Amniotic stem cell (primary cell): ENCODE results near the gene PFKFB2.

Source experiments
- DNase-seq: peaks from one replicate; lab custom pipeline; 2025; lab: John Stamatoyannopoulos, UW

The PFKFB2 gene

GRCh38 chr1:207067185-207067584 is 14.1 kb downstream of the PFKFB2 start:
- no peak for DNase-seq

- no peak for DNase-seq
These were observed 14.6 kb downstream of the PFKFB2 start for GRCh38 chr1:207067665-207068064.

- no peak for DNase-seq
These were observed 16.0 kb downstream of the PFKFB2 start for GRCh38 chr1:207069061-207069460.

- no peak for DNase-seq
These were observed 16.9 kb downstream of the PFKFB2 start for GRCh38 chr1:207069858-207070506.

- DNase-seq, result no peak
These were observed 17.7 kb downstream of the PFKFB2 start for GRCh38 chr1:207070811-207071210.

- DNase-seq, result no peak
These were observed 18.4 kb downstream of the PFKFB2 start for GRCh38 chr1:207071426-207071825.

GRCh38 chr1:207072233-207072632 is 19.2 kb downstream of the PFKFB2 start:
- DNase-seq, result no peak

- DNase-seq, result no peak
These were observed 21.1 kb downstream of the PFKFB2 start for GRCh38 chr1:207073906-207074820.

GRCh38 chr1:207076181-207076955 is 23.3 kb downstream of the PFKFB2 start:
- DNase-seq, result no peak

- DNase-seq, result no peak
These were observed 23.9 kb downstream of the PFKFB2 start for GRCh38 chr1:207077012-207077411.

- DNase-seq, result peak; percentile 0
These were observed 24.6 kb downstream of the PFKFB2 start for GRCh38 chr1:207077470-207078377.

- DNase-seq, result no peak
These were observed 25.6 kb downstream of the PFKFB2 start for GRCh38 chr1:207078578-207079132.

- no peak for DNase-seq
These were observed 26.7 kb downstream of the PFKFB2 start for GRCh38 chr1:207079706-207080241.

GRCh38 chr1:207081088-207081487 is 28.0 kb downstream of the PFKFB2 start:
- no peak for DNase-seq

GRCh38 chr1:207081806-207082205 is 28.7 kb downstream of the PFKFB2 start:
- no peak for DNase-seq

- DNase-seq, result no peak
These were observed 31.2 kb downstream of the PFKFB2 start for GRCh38 chr1:207084232-207084631.

- DNase-seq, result peak; percentile 39
These were observed 31.7 kb downstream of the PFKFB2 start for GRCh38 chr1:207084701-207085180.

- DNase-seq, result no peak
These were observed 32.8 kb downstream of the PFKFB2 start for GRCh38 chr1:207085887-207086286.

GRCh38 chr1:207088161-207088560 is 35.1 kb downstream of the PFKFB2 start:
- DNase-seq, result no peak
